ENCODE measurements around the gene CAMK1D.
"Not testable (repeated sequence)": the region's sequence is repeated elsewhere in the genome, so short reads cannot be mapped to it uniquely, and the experiment has no call there.

CAMK1D gene

GRCh38 chr10:12709000-12709401 is 359.7 kb downstream of the CAMK1D start:
- no peak for DNase-seq

- DNase-seq = no peak
Observed at GRCh38 chr10:12709521-12709963, 360.2 kb downstream of the CAMK1D start.

- DNase-seq = no peak
Observed at GRCh38 chr10:12710157-12710556, 360.8 kb downstream of the CAMK1D start.

- peak; percentile 77 for DNase-seq
Observed at GRCh38 chr10:12710594-12711349, 361.4 kb downstream of the CAMK1D start.

GRCh38 chr10:12711350-12711708 is 362.0 kb downstream of the CAMK1D start:
- no peak for DNase-seq

- DNase-seq = no peak
Observed at GRCh38 chr10:12712293-12712983, 363.1 kb downstream of the CAMK1D start.

GRCh38 chr10:12712984-12713316 is 363.6 kb downstream of the CAMK1D start:
- not testable (repeated sequence) for DNase-seq

- no peak for DNase-seq
Observed at GRCh38 chr10:12716042-12716441, 366.7 kb downstream of the CAMK1D start.

GRCh38 chr10:12717981-12718707 is 368.8 kb downstream of the CAMK1D start:
- DNase-seq = peak; percentile 10

- DNase-seq = no peak
Observed at GRCh38 chr10:12719365-12719764, 370.0 kb downstream of the CAMK1D start.

GRCh38 chr10:12720217-12720981 is 371.1 kb downstream of the CAMK1D start:
- DNase-seq = peak; percentile 92

- no peak for DNase-seq
Observed at GRCh38 chr10:12721334-12721733, 372.0 kb downstream of the CAMK1D start.

- DNase-seq = no peak
Observed at GRCh38 chr10:12723220-12723619, 373.9 kb downstream of the CAMK1D start.

- DNase-seq = no peak
Observed at GRCh38 chr10:12724807-12725579, 375.6 kb downstream of the CAMK1D start.

GRCh38 chr10:12725580-12725888 is 376.2 kb downstream of the CAMK1D start:
- DNase-seq = not testable (repeated sequence)

- peak; percentile 63 for DNase-seq
Observed at GRCh38 chr10:12726971-12727831, 377.9 kb downstream of the CAMK1D start.

- DNase-seq = no peak
Observed at GRCh38 chr10:12727832-12728215, 378.5 kb downstream of the CAMK1D start.

- no peak for DNase-seq
Observed at GRCh38 chr10:12728494-12728893, 379.1 kb downstream of the CAMK1D start.

GRCh38 chr10:12729885-12730284 is 380.5 kb downstream of the CAMK1D start:
- DNase-seq = no peak

- no peak for DNase-seq
Observed at GRCh38 chr10:12730809-12731519, 381.6 kb downstream of the CAMK1D start.

GRCh38 chr10:12733271-12733670 is 383.9 kb downstream of the CAMK1D start:
- DNase-seq = no peak

Data from kidney glomerular epithelial cell (primary cell).